ENCODE data around the gene MIDN.
A peak's percentile ranks its signal among the peaks of the same experiment; 100 is the strongest.

MIDN gene

GRCh38 chr19:1269478-1270212 is 21.3 kb downstream of the MIDN start (continued):
- no peak for TF ChIP-seq ZNF776 (tag by site-specific recombination; IDR thresholded peaks at IDR 0.05; ENCODE audit: borderline replicate concordance)
- TF ChIP-seq ZFP3 (tag by site-specific recombination; IDR thresholded peaks at IDR 0.05; ENCODE audit: low read depth) = no peak
- TF ChIP-seq ZNF529 (tag by site-specific recombination; IDR thresholded peaks at IDR 0.05; ENCODE audit: insufficient replicate concordance) = no peak
- no peak for TF ChIP-seq BCL11A (tag by site-specific recombination; IDR thresholded peaks at IDR 0.05; ENCODE audit: low read depth)
- peak; percentile 84 for TF ChIP-seq CTCF (tag by site-specific recombination; IDR thresholded peaks at IDR 0.05)
- TF ChIP-seq ZNF747 (tag by site-specific recombination; IDR thresholded peaks at IDR 0.05) = no peak; the same call in 1 of the 2 replicates
- peak; percentile 50 for TF ChIP-seq ZEB2 (tag by site-specific recombination; IDR thresholded peaks at IDR 0.05)
- TF ChIP-seq, protein P1, sequence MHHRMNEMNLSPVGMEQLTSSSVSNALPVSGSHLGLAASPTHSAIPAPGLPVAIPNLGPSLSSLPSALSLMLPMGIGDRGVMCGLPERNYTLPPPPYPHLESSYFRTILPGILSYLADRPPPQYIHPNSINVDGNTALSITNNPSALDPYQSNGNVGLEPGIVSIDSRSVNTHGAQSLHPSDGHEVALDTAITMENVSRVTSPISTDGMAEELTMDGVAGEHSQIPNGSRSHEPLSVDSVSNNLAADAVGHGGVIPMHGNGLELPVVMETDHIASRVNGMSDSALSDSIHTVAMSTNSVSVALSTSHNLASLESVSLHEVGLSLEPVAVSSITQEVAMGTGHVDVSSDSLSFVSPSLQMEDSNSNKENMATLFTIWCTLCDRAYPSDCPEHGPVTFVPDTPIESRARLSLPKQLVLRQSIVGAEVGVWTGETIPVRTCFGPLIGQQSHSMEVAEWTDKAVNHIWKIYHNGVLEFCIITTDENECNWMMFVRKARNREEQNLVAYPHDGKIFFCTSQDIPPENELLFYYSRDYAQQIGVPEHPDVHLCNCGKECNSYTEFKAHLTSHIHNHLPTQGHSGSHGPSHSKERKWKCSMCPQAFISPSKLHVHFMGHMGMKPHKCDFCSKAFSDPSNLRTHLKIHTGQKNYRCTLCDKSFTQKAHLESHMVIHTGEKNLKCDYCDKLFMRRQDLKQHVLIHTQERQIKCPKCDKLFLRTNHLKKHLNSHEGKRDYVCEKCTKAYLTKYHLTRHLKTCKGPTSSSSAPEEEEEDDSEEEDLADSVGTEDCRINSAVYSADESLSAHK (tag by site-specific recombination; IDR thresholded peaks at IDR 0.05) = 0 out of 2 replicates have a peak, but pooled peaks have one; percentile 9
- TF ChIP-seq ZNF792 (tag by site-specific recombination; IDR thresholded peaks at IDR 0.05) = no peak
- TF ChIP-seq ZNF324 (tag by site-specific recombination; IDR thresholded peaks at IDR 0.05) = peak; percentile 49; the same call in 1 of the 2 replicates
- TF ChIP-seq ZNF24 (tag by site-specific recombination; IDR thresholded peaks at IDR 0.05) = 0 out of 2 replicates have a peak, but pooled peaks have one; percentile 20
- no peak for TF ChIP-seq ZNF768 (tag by site-specific recombination; IDR thresholded peaks at IDR 0.05)
- TF ChIP-seq REPIN1 (tag by site-specific recombination; IDR thresholded peaks at IDR 0.05; ENCODE audit: low read depth) = no peak
- no peak for TF ChIP-seq ZNF704 (tag by site-specific recombination; IDR thresholded peaks at IDR 0.05)
- TF ChIP-seq, protein P2, sequence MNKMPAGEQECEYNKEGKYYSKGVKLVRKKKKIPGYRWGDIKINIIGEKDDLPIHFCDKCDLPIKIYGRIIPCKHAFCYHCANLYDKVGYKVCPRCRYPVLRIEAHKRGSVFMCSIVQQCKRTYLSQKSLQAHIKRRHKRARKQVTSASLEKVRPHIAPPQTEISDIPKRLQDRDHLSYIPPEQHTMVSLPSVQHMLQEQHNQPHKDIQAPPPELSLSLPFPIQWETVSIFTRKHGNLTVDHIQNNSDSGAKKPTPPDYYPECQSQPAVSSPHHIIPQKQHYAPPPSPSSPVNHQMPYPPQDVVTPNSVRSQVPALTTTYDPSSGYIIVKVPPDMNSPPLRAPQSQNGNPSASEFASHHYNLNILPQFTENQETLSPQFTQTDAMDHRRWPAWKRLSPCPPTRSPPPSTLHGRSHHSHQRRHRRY (tag by site-specific recombination; IDR thresholded peaks at IDR 0.05) = peak; percentile 81
- TF ChIP-seq ZNF37A (tag by site-specific recombination; IDR thresholded peaks at IDR 0.05) = no peak
- no peak for TF ChIP-seq ZNF549 (tag by site-specific recombination; IDR thresholded peaks at IDR 0.05)
- no peak for TF ChIP-seq ZNF155 (tag by site-specific recombination; IDR thresholded peaks at IDR 0.05)
- no peak for TF ChIP-seq ZNF16 (tag by site-specific recombination; IDR thresholded peaks at IDR 0.05; ENCODE audit: low read depth)
- TF ChIP-seq, protein P3, sequence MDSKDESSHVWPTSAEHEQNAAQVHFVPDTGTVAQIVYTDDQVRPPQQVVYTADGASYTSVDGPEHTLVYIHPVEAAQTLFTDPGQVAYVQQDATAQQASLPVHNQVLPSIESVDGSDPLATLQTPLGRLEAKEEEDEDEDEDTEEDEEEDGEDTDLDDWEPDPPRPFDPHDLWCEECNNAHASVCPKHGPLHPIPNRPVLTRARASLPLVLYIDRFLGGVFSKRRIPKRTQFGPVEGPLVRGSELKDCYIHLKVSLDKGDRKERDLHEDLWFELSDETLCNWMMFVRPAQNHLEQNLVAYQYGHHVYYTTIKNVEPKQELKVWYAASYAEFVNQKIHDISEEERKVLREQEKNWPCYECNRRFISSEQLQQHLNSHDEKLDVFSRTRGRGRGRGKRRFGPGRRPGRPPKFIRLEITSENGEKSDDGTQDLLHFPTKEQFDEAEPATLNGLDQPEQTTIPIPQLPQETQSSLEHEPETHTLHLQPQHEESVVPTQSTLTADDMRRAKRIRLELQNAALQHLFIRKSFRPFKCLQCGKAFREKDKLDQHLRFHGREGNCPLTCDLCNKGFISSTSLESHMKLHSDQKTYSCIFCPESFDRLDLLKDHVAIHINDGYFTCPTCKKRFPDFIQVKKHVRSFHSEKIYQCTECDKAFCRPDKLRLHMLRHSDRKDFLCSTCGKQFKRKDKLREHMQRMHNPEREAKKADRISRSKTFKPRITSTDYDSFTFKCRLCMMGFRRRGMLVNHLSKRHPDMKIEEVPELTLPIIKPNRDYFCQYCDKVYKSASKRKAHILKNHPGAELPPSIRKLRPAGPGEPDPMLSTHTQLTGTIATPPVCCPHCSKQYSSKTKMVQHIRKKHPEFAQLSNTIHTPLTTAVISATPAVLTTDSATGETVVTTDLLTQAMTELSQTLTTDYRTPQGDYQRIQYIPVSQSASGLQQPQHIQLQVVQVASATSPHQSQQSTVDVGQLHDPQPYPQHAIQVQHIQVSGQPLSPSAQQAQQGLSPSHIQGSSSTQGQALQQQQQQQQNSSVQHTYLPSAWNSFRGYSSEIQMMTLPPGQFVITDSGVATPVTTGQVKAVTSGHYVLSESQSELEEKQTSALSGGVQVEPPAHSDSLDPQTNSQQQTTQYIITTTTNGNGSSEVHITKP (tag by site-specific recombination; IDR thresholded peaks at IDR 0.05) = no peak
- no peak for TF ChIP-seq ZNF302 (tag by site-specific recombination; IDR thresholded peaks at IDR 0.05; ENCODE audit: low read depth)
- no peak for TF ChIP-seq ZNF544 (tag by site-specific recombination; IDR thresholded peaks at IDR 0.05)
- TF ChIP-seq SCRT2 (tag by site-specific recombination; IDR thresholded peaks at IDR 0.05) = no peak
- no peak; the same call in 1 of the 2 replicates for TF ChIP-seq ZNF223 (tag by site-specific recombination; IDR thresholded peaks at IDR 0.05)
- peak; percentile 63; the same call in 1 of the 2 replicates for TF ChIP-seq ZNF677 (tag by site-specific recombination; IDR thresholded peaks at IDR 0.05)
- no peak for TF ChIP-seq BCL11B (tag by site-specific recombination; IDR thresholded peaks at IDR 0.05; ENCODE audit: low read depth)
- TF ChIP-seq, protein P4, sequence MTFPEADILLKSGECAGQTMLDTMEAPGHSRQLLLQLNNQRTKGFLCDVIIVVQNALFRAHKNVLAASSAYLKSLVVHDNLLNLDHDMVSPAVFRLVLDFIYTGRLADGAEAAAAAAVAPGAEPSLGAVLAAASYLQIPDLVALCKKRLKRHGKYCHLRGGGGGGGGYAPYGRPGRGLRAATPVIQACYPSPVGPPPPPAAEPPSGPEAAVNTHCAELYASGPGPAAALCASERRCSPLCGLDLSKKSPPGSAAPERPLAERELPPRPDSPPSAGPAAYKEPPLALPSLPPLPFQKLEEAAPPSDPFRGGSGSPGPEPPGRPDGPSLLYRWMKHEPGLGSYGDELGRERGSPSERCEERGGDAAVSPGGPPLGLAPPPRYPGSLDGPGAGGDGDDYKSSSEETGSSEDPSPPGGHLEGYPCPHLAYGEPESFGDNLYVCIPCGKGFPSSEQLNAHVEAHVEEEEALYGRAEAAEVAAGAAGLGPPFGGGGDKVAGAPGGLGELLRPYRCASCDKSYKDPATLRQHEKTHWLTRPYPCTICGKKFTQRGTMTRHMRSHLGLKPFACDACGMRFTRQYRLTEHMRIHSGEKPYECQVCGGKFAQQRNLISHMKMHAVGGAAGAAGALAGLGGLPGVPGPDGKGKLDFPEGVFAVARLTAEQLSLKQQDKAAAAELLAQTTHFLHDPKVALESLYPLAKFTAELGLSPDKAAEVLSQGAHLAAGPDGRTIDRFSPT (tag by site-specific recombination; IDR thresholded peaks at IDR 0.05) = peak; percentile 20; the same call in 1 of the 2 replicates
- no peak for TF ChIP-seq ZNF404 (tag by site-specific recombination; IDR thresholded peaks at IDR 0.05)
